Fibroblast of the aortic adventitia (primary cell): ENCODE data around the gene ARHGAP30. TPM values are rescaled to one million over a fixed set of nuclear protein-coding genes. Genes with fewer than 3 reads are reported as not detected.
"Not testable (repeated sequence)": the region's sequence is repeated elsewhere in the genome, so short reads cannot be mapped to it uniquely, and the experiment has no call there.

Experiments
- DNase-seq: peaks from one replicate; pipeline ENCODE4 v3.0.0-alpha.2; 2010; ENCODE audit warnings: low read depth
- H3K4me3 ChIP-seq: 2 replicates; pipeline ENCODE4 v1.5.1; 2011; ENCODE audit warnings: low read depth, mild to moderate bottlenecking, control low read depth, low read length, moderate library complexity
- total RNA-seq: library from RNA; depleted of rRNA; stranded (reverse); fragments of >200 nt; gene quantifications from 2 replicates; pipeline ENCODE4 v1.2.3, GENCODE V29; 2012; ENCODE audit warnings: low replicate concordance
- TF ChIP-seq, protein P1 (sequence below): IDR thresholded peaks from 2 replicates; pipeline ENCODE4 v1.5.1; 2011; ENCODE audit warnings: mild to moderate bottlenecking, low read length, control low read depth, inconsistent platforms; ENCODE audit not compliant: insufficient read depth

Gene ARHGAP30
- total RNA-seq, 1 donor: not detected

DNA sequence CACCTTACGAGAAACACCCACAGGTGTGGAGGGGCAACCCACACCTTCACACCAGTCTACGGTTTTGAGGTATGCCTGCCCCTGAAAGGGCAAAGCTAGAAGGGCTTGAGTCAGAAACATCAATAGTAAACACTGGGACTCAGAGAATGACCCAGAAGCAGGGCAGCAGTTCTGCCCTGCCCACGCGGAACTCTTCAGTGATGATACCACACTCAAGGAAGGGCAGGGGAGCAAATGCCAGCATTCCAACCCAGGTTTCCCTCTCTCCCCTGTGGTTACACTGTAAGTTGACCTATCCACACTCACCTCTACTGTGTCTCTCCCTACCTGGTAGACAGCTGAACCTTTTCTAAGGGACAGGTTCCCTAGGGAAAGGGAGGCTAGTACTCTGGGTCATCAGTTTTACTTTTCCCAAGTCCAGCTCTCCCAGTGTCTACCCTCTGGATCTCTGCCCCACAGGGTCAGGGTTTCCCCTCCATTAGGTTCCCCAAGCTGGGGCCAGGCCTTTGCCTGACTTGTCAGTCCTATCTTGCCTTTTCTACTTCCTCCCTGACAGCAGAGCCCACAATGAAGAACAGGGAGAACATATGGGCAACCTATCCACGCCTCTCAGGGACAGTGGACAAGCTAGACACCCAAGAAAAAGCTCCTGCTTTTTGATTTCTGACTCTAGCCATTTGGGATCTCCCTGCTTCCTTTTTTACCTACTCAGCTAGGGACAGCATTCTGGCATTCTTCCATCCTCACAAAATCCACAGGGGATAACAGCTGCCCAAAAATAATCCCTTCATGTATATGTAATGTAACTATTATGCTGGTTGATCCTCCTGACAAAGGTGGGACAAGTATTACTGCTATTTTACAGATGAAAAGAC is 51.7 kb downstream of the ARHGAP30 start:
- TF ChIP-seq, protein P1, sequence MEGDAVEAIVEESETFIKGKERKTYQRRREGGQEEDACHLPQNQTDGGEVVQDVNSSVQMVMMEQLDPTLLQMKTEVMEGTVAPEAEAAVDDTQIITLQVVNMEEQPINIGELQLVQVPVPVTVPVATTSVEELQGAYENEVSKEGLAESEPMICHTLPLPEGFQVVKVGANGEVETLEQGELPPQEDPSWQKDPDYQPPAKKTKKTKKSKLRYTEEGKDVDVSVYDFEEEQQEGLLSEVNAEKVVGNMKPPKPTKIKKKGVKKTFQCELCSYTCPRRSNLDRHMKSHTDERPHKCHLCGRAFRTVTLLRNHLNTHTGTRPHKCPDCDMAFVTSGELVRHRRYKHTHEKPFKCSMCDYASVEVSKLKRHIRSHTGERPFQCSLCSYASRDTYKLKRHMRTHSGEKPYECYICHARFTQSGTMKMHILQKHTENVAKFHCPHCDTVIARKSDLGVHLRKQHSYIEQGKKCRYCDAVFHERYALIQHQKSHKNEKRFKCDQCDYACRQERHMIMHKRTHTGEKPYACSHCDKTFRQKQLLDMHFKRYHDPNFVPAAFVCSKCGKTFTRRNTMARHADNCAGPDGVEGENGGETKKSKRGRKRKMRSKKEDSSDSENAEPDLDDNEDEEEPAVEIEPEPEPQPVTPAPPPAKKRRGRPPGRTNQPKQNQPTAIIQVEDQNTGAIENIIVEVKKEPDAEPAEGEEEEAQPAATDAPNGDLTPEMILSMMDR: no peak
- no peak for DNase-seq
- no peak overlapping the region for H3K4me3 ChIP-seq

DNA sequence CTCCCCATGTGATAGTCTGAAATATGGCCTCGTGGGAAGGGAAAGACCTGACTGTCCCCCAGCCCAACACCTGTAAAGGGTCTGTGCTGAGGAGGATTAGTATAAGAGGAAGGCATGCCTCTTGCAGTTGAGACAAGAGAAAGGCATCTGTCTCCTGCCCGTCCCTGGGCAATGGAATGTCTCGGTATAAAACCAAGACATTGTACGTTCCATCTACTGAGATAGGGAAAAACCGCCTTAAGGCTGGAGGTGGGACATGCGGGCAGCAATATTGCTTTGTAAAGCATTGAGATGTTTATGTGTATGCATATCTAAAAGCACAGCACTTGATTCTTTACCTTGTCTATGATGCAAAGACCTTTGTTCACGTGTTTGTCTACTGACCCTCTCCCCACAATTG is 52.5 kb downstream of the ARHGAP30 start:
- not testable (repeated sequence) for H3K4me3 ChIP-seq, DNase-seq

DNA sequence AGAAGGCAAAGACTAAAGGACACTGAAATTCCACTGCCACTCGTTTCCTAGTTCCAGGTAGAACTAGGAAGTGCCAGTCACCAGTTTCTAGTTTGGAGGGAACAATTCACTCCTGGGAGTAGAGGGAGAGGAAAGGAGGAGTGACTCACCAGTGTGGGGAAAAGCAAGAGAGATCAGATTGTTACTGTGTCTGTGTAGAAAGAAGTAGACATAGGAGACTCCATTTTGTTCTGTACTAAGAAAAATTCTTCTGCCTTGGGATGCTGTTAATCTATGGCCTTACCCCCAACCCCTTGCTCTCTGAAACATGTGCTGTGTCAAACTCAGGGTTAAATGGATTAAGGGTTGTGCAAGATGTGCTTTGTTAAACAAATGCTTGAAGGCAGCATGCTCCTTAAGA is 53.0 kb downstream of the ARHGAP30 start:
- DNase-seq, H3K4me3 ChIP-seq: not testable (repeated sequence)

DNA sequence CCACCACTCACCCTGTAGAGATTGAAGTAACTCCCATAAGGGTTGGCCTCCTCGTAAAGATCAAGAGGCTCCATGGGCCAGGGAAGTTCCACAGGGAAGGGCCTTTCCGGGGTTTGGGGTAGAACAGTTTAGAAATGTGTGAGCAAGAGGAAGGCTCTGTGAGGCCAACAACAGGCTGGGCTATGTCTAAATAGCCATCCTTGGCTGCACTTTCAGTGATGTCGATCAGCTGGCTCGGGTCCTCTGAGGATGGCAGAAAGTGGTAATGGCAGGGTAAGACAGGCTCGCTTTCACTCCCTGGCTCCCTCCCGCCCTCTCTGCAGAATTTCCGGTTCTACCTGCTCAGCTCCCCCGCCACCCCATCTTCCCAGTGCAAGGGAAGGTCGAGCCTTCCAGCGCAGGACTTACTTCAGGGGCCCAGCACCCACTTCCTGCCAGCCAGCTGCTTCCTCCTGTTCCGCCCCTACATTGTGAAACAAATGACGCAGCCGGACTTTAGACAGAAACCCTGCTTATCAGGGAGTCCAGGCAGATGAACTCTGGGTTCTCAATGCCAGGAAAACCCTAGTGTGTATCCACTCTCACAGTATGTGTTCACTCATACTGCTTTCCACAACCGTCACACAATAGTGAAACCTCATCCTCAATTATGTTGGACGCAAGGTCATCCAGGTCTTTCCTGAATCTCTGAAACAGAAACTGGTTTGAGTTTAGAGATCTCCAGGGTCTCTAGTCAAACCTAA is 56.0 kb downstream of the ARHGAP30 start:
- H3K4me3 ChIP-seq: no peak overlapping the region
- peak; percentile 78 for DNase-seq
- TF ChIP-seq, protein P1: no peak

DNA sequence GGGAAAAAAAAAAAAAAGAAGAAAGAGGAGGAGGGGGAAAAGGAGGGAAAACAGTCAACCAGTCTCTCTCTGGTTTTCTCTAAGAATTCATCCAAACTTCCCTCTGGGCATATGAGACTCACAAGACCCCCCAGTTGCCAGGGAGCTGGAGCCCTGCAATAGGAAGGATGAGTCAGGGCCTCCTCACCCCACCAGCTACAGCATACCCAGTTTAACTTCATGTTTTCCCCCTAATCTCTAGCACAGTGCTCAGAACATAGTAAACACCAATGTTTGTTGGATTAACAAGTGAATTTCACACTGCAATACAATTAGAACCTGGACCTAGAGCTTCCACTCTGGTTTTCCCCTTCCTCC is 56.6 kb downstream of the ARHGAP30 start:
- no peak overlapping the region for H3K4me3 ChIP-seq
- TF ChIP-seq, protein P1: no peak
- DNase-seq: no peak

DNA sequence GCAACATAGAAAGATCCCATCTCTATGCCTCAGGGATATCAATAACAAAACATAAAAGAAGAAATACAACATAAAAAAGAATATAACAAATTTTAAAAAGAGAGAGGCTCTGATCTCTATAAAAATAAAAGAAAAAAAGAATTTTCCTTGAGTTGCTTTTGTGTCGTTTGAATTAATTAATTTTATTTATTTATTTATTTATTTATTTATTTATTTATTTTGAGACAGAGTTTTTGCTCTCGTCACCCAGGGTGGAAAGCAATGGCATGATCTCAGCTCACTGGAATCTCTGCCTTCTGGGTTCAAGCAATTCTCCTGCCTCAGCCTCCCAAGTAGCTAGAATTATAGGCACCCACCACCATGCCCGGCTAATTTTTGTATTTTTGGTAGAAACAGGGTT is 57.3 kb downstream of the ARHGAP30 start:
- no peak for DNase-seq
- TF ChIP-seq, protein P1: no peak
- H3K4me3 ChIP-seq: no peak overlapping the region

DNA sequence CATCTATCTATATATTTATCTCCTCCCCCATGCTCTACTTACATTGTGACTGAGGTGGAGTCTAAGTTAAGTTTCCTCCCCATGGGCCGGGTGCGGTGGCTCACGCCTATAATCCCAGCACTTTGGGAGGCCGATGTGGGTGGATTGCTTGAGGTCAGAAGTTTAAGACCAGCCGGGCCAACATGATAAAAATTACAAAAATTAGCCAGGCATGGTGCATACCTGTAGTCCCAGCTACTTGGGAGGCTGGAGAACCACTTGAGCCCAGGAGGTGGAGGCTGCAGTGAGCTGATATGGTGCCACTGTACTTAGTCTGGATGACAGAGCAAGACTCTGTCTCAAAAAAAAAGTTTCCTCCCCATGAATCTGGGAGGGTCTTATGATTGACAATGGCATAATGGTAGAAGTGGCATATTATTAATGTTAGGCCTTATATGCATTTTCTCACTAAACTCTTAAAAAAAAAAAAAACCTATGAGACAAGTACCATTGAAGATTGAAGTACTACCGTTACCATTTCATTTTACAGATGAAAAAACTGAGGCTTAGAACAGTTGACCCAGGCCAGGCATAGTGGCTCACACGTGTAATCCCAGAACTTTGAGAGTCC is 60.0 kb downstream of the ARHGAP30 start:
- H3K4me3 ChIP-seq: no peak overlapping the region
- TF ChIP-seq, protein P1: no peak
- DNase-seq: no peak
